Measurements from ENCODE around the gene NCF4.
A peak's percentile ranks its signal among the peaks of the same experiment; 100 is the strongest.

NCF4 gene

DNA sequence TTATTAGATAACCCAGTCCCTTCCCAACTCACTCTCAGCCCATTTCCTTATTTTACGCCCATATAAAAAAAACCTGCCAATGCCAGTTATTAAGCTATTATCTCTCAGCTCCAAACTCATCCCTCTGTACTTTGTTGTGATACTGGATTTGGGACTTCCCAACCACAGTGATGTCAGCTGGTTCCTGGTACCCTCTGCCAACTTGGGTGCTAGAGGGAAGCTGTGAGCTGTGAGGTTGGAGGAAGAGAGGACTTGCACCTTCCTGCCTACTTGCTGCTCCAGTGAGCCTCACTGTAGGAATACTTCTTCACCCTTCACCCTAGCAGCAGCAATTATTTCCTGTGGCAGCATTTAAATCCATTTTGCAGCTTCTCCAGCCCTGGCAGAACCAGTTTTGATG is 33.5 kb downstream of the NCF4 start:
- DNase-seq (ENCODE audit: low read depth): no peak

DNA sequence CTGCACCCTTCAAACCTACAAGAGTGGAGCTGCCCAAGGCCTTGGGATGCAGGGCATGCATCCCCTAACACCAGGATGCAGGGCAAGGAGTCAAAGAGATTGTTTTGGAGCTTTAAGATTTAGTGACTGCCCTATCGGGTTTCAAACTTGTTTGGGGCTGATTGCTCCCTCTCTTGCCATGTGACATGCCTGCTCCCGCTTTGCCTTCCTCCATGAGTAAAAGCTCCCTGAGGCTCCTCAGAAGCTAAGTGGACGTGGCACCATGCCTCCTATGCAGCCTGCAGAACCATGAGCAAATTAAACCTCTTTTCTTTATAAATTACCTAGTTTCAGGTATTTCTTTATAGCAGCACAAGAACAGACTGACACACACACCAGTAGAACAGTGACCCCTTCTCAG is 36.8 kb downstream of the NCF4 start:
- DNase-seq (ENCODE audit: low read depth): no peak

DNA sequence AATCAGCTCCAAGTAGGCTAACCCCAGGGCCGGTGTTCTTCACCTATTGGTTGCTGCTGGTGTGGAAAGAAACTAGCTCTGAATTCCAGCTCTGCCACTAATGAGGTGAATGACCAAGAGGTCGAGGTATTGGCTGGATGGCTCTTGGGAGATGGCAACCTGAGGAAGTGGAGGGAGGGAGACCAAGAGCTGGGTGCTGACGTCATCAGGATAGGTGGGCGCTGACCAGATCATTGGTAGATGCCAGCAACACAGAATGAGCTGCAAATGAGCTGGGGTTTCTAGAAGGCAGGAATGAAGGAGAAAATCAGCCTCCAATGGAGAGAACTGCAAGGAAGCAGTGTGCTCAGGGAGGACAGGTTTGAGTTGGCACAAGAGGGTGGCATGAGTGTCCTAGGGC is 37.9 kb downstream of the NCF4 start:
- no peak for DNase-seq (ENCODE audit: low read depth)

GRCh38 chr22:36899498-36899897 is 38.7 kb downstream of the NCF4 start:
- DNase-seq (ENCODE audit: low read depth): no peak

DNA sequence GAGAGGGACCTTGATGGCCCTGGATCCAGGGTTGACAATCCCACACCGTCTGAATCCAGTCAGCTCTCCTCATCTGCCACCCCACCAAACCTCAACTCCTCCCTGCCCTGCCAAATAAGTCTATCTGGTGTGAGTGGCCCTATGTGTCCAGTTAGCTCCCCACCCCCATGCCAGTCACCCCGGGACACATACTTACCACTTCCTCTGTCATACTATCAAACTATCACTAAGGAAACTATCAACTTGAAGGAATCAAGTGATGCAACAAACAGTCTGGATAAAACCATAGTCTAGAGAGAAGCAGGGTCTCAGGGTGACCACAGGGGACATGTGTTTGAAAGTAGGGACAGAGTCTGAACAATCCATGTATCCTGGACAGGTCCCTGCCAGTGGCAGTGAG is 39.4 kb downstream of the NCF4 start:
- no peak for DNase-seq (ENCODE audit: low read depth)

GRCh38 chr22:36900880-36901279 is 40.1 kb downstream of the NCF4 start:
- DNase-seq (ENCODE audit: low read depth): no peak

DNA sequence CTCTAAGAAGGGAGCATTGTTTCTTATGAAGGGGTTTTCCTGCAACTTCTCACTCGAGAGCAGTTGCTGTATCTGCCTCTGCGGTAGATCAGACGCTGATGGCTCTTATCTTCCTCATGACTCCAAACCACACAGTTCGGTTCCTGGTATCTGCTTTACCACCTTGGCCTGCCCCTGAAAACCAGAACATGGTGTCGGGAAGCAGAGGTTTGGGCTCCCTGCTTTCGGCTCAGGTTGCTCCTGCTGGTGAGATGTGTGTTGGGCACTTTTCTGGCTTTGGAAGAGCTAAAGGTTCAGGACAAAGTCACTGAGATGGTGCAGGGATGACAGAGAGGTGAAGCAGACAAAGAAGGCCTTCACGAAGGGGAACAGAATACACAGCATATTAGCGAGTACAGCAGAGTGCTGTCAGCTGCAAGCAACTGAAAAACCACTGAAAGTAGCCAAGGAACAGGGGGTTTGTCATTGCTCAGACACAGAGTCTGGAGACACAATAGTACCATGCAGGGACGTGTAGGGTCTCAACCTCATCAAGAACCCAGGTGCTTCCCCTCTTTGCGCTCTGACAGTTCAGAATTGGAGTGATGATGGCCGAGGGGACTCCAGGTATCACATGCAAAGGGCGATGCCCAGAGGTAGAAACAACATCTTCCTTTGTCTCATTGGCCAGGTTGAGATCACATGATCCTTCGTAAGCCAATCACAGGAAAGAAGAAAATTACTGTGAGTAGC is 40.8 kb downstream of the NCF4 start:
- DNase-seq (ENCODE audit: low read depth): no peak

DNA sequence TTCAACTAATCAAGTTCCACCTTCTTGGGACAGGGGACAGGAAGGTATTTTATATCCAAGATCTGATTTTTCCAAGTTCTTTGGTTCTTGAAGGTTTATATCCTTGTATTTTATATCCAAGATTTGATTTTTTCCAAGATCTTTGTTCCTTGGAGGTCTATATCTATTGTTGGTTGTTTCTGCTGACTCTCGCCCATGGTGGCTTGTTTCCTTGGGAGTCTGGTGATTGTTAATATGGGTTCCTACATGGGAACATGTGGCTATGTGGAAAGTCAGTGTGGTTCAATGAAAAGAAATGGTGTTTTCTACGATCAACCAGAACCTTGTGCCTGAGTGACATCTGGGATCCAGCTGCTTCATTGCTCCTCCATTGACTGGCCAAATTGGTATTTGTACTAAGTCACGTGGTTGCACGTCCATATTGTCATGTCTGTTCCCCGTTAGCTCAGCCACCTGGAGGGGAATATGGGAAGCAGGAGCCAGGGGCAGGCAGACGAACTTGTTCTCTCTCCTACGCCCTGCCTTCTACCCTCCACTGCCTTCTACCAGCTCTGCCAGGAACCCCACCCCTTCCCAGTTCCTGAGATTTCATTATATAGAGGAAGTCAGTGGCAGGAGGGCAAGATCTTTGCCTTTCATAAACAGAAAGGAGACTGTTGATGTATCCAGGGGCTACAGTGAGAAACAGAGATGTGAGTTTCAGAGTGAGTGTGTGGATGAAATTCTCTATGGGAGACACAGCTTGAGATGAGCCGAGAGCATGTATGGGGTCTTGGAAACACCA is 41.5 kb downstream of the NCF4 start:
- no peak for DNase-seq (ENCODE audit: low read depth)

- DNase-seq (ENCODE audit: low read depth): no peak
Observed at GRCh38 chr22:36904260-36904880, 43.6 kb downstream of the NCF4 start.

DNA sequence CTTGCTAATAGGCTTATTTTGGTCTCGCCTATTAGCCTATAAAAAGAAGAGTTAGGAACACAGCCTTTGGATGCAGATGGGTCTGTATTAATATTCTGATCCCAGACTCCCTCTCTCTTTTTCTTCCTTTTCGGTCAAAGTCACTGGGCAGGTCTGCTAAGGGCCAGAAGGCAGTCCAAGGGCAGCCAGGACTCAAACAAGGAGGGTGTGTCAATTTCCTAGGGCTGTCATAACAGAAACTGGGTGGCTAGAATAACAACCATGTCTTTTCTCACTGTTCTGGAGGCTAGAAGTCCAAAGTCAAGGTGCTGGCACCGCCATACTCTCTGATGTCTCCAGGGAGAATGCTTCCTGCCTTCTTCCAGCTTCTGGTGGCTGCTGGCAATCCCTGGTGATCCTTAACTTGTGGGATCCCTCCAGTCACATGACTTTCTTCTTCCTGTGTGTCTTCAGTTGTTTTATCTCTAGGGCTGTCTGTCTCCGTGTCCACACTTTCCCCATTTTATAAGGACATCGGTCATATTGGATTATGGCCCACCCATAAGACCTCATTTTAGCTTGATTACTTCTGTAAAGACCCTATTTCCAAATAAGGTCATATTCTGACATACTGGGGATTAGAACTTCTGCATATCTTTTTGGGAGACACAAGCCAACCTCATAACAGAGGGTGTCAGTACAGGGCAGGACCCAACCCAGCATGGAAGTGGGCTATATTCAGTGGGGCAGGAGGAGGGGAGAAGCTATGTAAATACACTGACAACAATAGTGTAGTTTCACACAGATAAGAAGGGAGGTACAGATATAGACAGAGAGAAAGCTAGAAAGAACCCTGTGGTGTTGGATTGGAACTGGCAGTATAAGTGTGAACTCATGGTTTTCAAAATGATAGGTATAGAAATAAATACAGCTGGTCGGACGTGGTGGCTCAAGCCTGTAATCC is 46.7 kb downstream of the NCF4 start:
- DNase-seq (ENCODE audit: low read depth): no peak

DNA sequence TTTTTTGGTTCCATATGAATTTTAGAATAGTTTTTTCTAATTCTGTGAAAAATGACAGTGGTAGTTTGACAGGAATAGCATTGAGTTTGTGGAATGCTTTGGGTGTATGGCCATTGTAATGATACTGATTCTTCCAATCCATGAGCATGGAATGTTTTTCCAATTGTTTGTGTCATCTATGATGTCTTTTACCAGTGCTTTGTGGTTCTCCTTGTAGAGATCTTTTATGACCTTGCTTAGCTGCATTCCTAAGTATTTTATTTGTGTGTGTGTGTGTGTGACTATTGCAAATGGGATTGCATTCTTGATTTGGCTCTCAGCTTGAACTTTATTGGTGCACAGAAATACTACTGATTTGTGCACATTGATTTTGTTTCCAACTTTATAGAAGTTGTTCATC is 49.7 kb downstream of the NCF4 start:
- no peak for DNase-seq (ENCODE audit: low read depth)

- peak; percentile 46 for DNase-seq (ENCODE audit: low read depth)
Observed at GRCh38 chr22:36911887-36912661, 51.3 kb downstream of the NCF4 start.

DNA sequence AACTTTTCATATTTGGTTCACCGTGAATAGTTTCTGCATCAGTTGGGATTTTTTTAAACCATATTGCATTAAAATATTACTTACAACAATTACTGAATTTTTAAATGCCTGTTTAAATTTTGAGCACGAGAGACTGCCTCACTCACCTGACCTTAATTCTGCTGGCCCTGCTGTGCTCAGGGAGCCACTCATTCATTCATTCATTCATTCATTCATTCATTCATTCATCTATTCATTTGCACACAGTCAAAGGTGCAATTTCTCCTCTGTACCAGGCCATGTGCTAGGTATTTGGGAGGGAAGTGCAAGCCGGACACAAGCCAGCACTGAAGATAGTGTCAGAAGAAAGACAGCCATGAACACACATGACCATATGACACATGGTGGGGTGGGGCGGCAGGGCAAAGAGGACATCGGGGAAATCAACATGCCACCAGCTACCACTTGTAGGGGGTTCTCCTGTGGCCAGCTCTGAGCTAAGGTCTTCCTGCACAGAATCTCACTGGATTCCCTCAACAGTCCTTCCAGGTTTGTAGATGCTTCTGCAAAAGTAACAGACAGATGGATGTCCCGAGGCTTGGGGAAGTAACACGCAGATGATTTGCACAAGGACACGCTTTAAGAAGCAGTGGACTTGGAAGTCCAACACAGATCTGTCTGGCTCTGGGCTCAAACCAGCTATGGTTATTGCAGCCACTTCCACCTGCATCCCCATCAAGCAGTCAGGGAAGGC is 52.1 kb downstream of the NCF4 start:
- no peak for DNase-seq (ENCODE audit: low read depth)

- no peak for DNase-seq (ENCODE audit: low read depth)
Observed at GRCh38 chr22:36913427-36914389, 52.9 kb downstream of the NCF4 start, which contains the start of gene CSF2RB. Gene CSF2RB, plus strand, starts transcription at chr22:36913628. Its CDS starts 8,580 bp downstream, at chr22:36922208.

GRCh38 chr22:36914390-36914752 is 53.6 kb downstream of the NCF4 start:
- no peak for DNase-seq (ENCODE audit: low read depth)

DNA sequence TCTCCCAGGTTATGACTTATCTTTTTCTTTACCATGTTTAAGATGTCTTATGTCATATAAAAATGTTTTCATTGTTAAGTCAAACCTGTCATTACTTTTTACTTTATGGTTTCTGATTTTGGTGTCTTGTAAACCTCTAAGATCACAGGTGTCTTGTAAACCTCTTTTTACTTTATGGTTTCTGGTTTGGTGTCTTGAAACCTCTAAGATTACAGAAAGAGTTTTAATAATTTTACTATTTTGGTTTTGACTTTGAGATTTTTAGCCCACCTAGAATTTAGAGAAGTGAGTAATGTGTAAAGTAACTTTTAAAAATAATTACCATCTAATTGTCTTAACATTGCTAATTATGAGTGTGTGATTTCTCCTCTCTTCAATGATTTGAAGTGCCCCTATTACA is 55.2 kb downstream of the NCF4 start:
- DNase-seq (ENCODE audit: low read depth): no peak

- no peak for DNase-seq (ENCODE audit: low read depth)
Observed at GRCh38 chr22:36918586-36919284, 57.9 kb downstream of the NCF4 start.

GRCh38 chr22:36921309-36922104 is 60.7 kb downstream of the NCF4 start:
- DNase-seq (ENCODE audit: low read depth): no peak
